Neural progenitor cell (in vitro differentiated cells): ENCODE measurements around the gene AGAP3. TPM values are rescaled to one million over a fixed set of nuclear protein-coding genes. Genes with fewer than 3 reads are reported as not detected.

Experiments
- DNase-seq: peaks from one replicate; pipeline ENCODE4 v3.0.0-alpha.2; 2016; ENCODE audit warnings: low spot score
- H2AFZ ChIP-seq: fragments of 200-600 bp; sonication (generic); replicated peaks from 2 replicates; pipeline ENCODE4 v1.6.1; 2016; ENCODE audit warnings: antibody characterized with exemption
- H3F3A ChIP-seq: fragments of 200-600 bp; sonication (generic); 2 replicates; pipeline ENCODE4 v1.6.1; 2016; ENCODE audit warnings: antibody characterized with exemption, low read depth
- H3K27ac ChIP-seq: fragments of 200-600 bp; sonication (generic); 2 replicates; pipeline ENCODE4 v1.5.1; 2016; ENCODE audit warnings: mild to moderate bottlenecking
- H3K27me3 ChIP-seq: fragments of 200-600 bp; sonication (generic); 2 replicates; pipeline ENCODE4 v1.6.1; 2016; ENCODE audit warnings: mild to moderate bottlenecking, moderate library complexity
- H3K36me3 ChIP-seq: fragments of 200-600 bp; sonication (generic); 2 replicates; pipeline ENCODE4 v1.5.1; 2016
- H3K4me1 ChIP-seq: fragments of 200-600 bp; sonication (generic); 2 replicates; pipeline ENCODE4 v1.6.1; 2016; ENCODE audit warnings: mixed run types
- H3K4me2 ChIP-seq: fragments of 200-600 bp; sonication (generic); 2 replicates; pipeline ENCODE4 v1.6.1; 2016
- H3K4me3 ChIP-seq: fragments of 200-600 bp; sonication (generic); 2 replicates; pipeline ENCODE4 v1.5.1; 2016
- H3K79me2 ChIP-seq: fragments of 200-600 bp; sonication (generic); 2 replicates; pipeline ENCODE4 v1.6.1; 2016; ENCODE audit warnings: low read depth
- H3K9ac ChIP-seq: fragments of 200-600 bp; sonication (generic); 2 replicates; pipeline ENCODE4 v1.6.1; 2016
- H3K9me3 ChIP-seq: fragments of 200-600 bp; sonication (generic); 2 replicates; pipeline ENCODE4 v1.5.1; 2016; ENCODE audit warnings: low read depth
- H4K20me1 ChIP-seq: fragments of 200-600 bp; sonication (generic); 2 replicates; pipeline ENCODE4 v1.6.1; 2016; ENCODE audit warnings: low read depth
- H3K27ac Mint-ChIP-seq: 3 replicates; pipeline ENCODE4 v1.8.0; 2021; ENCODE audit warnings: mixed read lengths
- H3K27me3 Mint-ChIP-seq: 2 replicates; pipeline ENCODE4 v1.8.0; 2022; ENCODE audit warnings: low read depth, mild to moderate bottlenecking, inconsistent platforms, moderate library complexity, mixed read lengths; ENCODE audit not compliant: insufficient read depth
- H3K36me3 Mint-ChIP-seq: 3 replicates; pipeline ENCODE4 v1.8.0; 2021; ENCODE audit warnings: mixed read lengths
- H3K4me1 Mint-ChIP-seq: 3 replicates; pipeline ENCODE4 v1.8.0; 2021; ENCODE audit warnings: mixed read lengths
- H3K4me3 Mint-ChIP-seq: 3 replicates; pipeline ENCODE4 v1.8.0; 2021; ENCODE audit warnings: mild to moderate bottlenecking, moderate library complexity, mixed read lengths
- H3K9me3 Mint-ChIP-seq: 3 replicates; pipeline ENCODE4 v1.8.0; 2020; ENCODE audit warnings: mixed read lengths
- EZH2 ChIP-seq: fragments of 200-600 bp; sonication (generic); IDR thresholded peaks from 2 replicates; pipeline ENCODE4 v1.6.1; 2017; ENCODE audit warnings: antibody characterized with exemption, mild to moderate bottlenecking, moderate library complexity
- EZH2phosphoT487 ChIP-seq: fragments of 200-600 bp; sonication (generic); IDR thresholded peaks from 2 replicates; pipeline ENCODE4 v1.6.1; 2017; ENCODE audit warnings: antibody characterized with exemption
- total RNA-seq: library from RNA; depleted of rRNA; stranded (reverse); fragments of >200 nt; gene quantifications from 2 replicates; pipeline ENCODE4 v1.2.3, GENCODE V29; 2015; ENCODE audit warnings: low replicate concordance
- TF ChIP-seq, protein P1 (sequence below): fragments of 200-600 bp; sonication (generic); IDR thresholded peaks from 2 replicates; pipeline ENCODE4 v1.5.1; 2017; ENCODE audit warnings: antibody characterized with exemption, mild to moderate bottlenecking

Gene AGAP3
- total RNA-seq, 1 donor from 2014 or later: 38.9 TPM

GRCh38 chr7:151095123-151095797 lies 9.0 kb downstream of the AGAP3 start:
- peaks cover 97% of the 10 kb centered on the region for H3K79me2 ChIP-seq
- peaks cover 82% of the 10 kb centered on the region for H4K20me1 ChIP-seq
- H3K9me3 Mint-ChIP-seq: no peaks in the 10 kb centered on the region
- H3K36me3 ChIP-seq: no peaks in the 10 kb centered on the region
- no peak overlapping the region for H2AFZ ChIP-seq
- H3K27me3 Mint-ChIP-seq: peaks cover 10% of the 10 kb centered on the region
- H3K9ac ChIP-seq: no peak overlapping the region
- peaks cover 7% of the 10 kb centered on the region for H3K36me3 Mint-ChIP-seq
- no peak overlapping the region for H3K4me3 ChIP-seq
- H3K27ac Mint-ChIP-seq: no peak overlapping the region
- H3K4me1 Mint-ChIP-seq: peaks cover 6% of the 10 kb centered on the region
- H3K4me3 Mint-ChIP-seq: no peak overlapping the region
- H3K4me1 ChIP-seq: peaks cover 6% of the 10 kb centered on the region
- TF ChIP-seq EZH2 (no peak), EZH2phosphoT487 (no peak)
- TF ChIP-seq, protein P1, sequence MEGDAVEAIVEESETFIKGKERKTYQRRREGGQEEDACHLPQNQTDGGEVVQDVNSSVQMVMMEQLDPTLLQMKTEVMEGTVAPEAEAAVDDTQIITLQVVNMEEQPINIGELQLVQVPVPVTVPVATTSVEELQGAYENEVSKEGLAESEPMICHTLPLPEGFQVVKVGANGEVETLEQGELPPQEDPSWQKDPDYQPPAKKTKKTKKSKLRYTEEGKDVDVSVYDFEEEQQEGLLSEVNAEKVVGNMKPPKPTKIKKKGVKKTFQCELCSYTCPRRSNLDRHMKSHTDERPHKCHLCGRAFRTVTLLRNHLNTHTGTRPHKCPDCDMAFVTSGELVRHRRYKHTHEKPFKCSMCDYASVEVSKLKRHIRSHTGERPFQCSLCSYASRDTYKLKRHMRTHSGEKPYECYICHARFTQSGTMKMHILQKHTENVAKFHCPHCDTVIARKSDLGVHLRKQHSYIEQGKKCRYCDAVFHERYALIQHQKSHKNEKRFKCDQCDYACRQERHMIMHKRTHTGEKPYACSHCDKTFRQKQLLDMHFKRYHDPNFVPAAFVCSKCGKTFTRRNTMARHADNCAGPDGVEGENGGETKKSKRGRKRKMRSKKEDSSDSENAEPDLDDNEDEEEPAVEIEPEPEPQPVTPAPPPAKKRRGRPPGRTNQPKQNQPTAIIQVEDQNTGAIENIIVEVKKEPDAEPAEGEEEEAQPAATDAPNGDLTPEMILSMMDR: no peak
- H3K27ac ChIP-seq: no peak overlapping the region
- no peak for DNase-seq
- no peak overlapping the region for H3K4me2 ChIP-seq
- no peaks in the 10 kb centered on the region for H3K9me3 ChIP-seq
- H3F3A ChIP-seq: peaks cover 7% of the 10 kb centered on the region
- H3K27me3 ChIP-seq: no peaks in the 10 kb centered on the region

- no peaks in the 10 kb centered on the region for H3K9me3 Mint-ChIP-seq
These were observed 9.7 kb downstream of the AGAP3 start for GRCh38 chr7:151095828-151096475.

GRCh38 chr7:151099486-151100211 lies 13.4 kb downstream of the AGAP3 start:
- Mint-ChIP-seq H3K36me3 (peaks cover 6% of the 10 kb centered on the region), H3K4me3 (no peak overlapping the region), H3K4me1 (no peaks in the 10 kb centered on the region), H3K27ac (no peak overlapping the region), H3K27me3 (peaks cover 4% of the 10 kb centered on the region), H3K9me3 (no peaks in the 10 kb centered on the region)
- no peak overlapping the region for H3K27ac ChIP-seq
- peaks cover 81% of the 10 kb centered on the region for H4K20me1 ChIP-seq
- H3K4me3 ChIP-seq: no peak overlapping the region
- H3K79me2 ChIP-seq: peaks cover 83% of the 10 kb centered on the region
- H2AFZ ChIP-seq: no peak overlapping the region
- no peaks in the 10 kb centered on the region for H3K9me3 ChIP-seq
- H3F3A ChIP-seq: no peaks in the 10 kb centered on the region
- no peak for TF ChIP-seq EZH2phosphoT487
- H3K4me2 ChIP-seq: no peak overlapping the region
- peaks cover 11% of the 10 kb centered on the region for H3K4me1 ChIP-seq
- peaks cover 7% of the 10 kb centered on the region for H3K27me3 ChIP-seq
- no peak for DNase-seq
- H3K9ac ChIP-seq: no peak overlapping the region
- H3K36me3 ChIP-seq: no peaks in the 10 kb centered on the region

More at GRCh38 chr7:151095828-151096475, 9.7 kb downstream of the AGAP3 start:
- H3F3A ChIP-seq: peaks cover 6% of the 10 kb centered on the region
- H3K9me3 ChIP-seq: no peaks in the 10 kb centered on the region
- peaks cover 6% of the 10 kb centered on the region for H3K4me1 Mint-ChIP-seq
- peaks cover 7% of the 10 kb centered on the region for H3K36me3 Mint-ChIP-seq
- H3K4me3 ChIP-seq: no peak overlapping the region
- H3K9ac ChIP-seq: no peak overlapping the region
- H3K27ac Mint-ChIP-seq: no peak overlapping the region
- no peaks in the 10 kb centered on the region for H3K27me3 ChIP-seq
- no peak overlapping the region for H3K4me3 Mint-ChIP-seq
- no peak overlapping the region for H3K27ac ChIP-seq
- no peak overlapping the region for H3K4me2 ChIP-seq
- TF ChIP-seq EZH2 (no peak), EZH2phosphoT487 (no peak)
- TF ChIP-seq, protein P1: no peak
- no peak for DNase-seq
- H3K27me3 Mint-ChIP-seq: peaks cover 10% of the 10 kb centered on the region
- peaks cover 97% of the 10 kb centered on the region for H3K79me2 ChIP-seq
- peaks cover 81% of the 10 kb centered on the region for H4K20me1 ChIP-seq
- H3K36me3 ChIP-seq: no peaks in the 10 kb centered on the region
- H2AFZ ChIP-seq: no peak overlapping the region
- peaks cover 6% of the 10 kb centered on the region for H3K4me1 ChIP-seq
